Activated CD8-positive, alpha-beta memory T cell treated with anti-CD3 and anti-CD28 coated beads, Interleukin-2, amount 50 U/mL, for 24 hours (primary cell): ENCODE results near the gene ZDHHC5.
"Not testable (repeated sequence)": the region's sequence is repeated elsewhere in the genome, so short reads cannot be mapped to it uniquely, and the experiment has no call there.

Source experiments
- DNase-seq: peaks from one replicate; pipeline ENCODE4 v3.0.0-alpha.2; 2020; ENCODE audit errors: extremely low read depth

The ZDHHC5 gene

GRCh38 chr11:57644748-57645688, 22.9 kb upstream of the ZDHHC5 start:
- DNase-seq, result peak; percentile 59

DNA sequence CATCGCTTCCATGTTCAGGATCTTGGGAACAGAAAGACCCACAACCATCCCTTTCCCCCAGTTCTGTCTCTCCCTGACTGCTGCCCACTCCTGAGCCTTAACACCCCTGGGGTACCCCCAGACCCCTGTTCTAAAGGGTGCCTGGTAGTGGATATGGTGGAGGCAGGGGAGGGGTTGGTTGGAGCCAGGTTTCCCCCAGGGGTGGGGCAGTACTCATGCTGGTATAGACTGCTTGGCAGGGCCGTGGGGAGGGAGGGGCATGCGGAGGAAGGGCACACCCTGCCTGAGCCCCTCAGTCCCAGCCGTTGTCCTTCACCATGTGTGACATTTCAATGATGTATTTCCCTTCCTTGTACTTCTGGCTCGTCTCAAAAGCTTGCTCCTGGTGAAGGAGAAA, 22.2 kb upstream of the ZDHHC5 start:
- DNase-seq, result no peak

DNA sequence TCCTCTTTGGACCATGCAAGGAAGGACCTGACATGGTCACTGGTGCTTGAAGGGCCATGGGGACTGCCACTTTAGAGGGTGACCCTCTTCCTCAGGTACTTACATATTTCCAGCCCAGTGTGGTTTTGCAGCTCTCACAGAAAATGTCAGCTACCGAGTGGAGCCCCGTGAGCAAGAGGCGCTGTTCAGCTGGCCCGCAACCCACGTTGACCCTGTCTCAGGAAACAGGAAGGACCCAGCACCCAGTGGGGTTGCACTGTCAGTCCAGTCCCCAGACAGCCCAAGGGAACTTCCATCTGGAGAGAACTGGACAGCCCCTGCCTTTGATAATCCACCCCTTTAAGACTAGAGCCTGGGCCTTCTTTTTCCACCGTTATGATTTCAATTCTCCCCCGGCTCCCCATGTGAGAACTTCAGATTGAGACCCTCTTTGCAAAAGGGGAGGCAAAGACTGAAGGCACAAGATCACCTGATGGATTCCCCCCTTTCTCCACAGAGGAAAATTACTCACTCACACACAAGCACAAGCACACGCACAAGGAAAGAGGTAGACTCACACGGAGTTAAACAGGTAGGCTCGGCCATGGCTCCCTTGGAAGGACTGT, 21.6 kb upstream of the ZDHHC5 start:
- DNase-seq, result no peak

GRCh38 chr11:57646799-57647303, 21.1 kb upstream of the ZDHHC5 start:
- no peak for DNase-seq

GRCh38 chr11:57647372-57647771, 20.5 kb upstream of the ZDHHC5 start:
- no peak for DNase-seq

- DNase-seq, result no peak
Measured at GRCh38 chr11:57647960-57648800, 19.7 kb upstream of the ZDHHC5 start.

- DNase-seq, result no peak
Measured at GRCh38 chr11:57648801-57649735, 18.8 kb upstream of the ZDHHC5 start.

- DNase-seq, result no peak
Measured at GRCh38 chr11:57649826-57650738, 17.8 kb upstream of the ZDHHC5 start, which contains the start of gene YPEL4. YPEL4 (minus strand) TSS chr11:57649912; CDS start chr11:57647107, 2,805 bp downstream.

DNA sequence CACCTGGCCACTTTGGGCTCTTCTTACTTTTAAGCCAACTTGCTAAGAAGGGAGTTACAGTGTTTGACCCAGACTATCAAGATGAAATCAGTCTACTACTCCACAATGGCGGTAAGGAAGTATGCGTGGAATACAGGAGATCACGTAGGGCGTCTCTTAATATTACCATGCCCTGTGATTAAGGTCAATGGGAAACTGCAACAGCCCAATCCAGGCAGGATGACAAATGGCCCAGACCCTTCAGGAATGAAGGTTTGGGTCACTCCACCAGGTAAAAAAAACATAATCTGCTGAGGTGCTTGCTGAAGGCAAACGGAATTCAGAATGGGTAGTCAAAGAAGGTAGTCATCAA, 17.2 kb upstream of the ZDHHC5 start:
- DNase-seq, result no peak

DNA sequence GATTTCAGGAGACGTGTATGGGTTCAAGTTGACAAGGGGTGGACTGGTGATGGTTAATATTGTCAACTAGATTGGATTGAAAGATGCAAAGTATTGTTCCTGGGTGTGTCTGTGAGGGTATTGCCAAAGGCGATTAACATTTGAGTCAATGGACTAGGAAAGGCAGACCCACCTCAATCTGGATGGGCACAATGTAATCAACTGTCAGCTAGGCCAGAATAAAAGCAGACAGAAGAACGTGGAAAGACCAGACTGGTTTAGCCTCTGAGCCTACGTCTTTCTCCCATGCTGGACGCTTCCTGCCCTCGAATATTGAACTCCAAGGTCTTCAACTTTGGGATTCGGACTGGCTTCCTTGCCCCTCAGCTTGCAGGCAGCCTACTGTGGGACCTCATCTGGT, 16.5 kb upstream of the ZDHHC5 start:
- no peak for DNase-seq

GRCh38 chr11:57652230-57652629, 15.7 kb upstream of the ZDHHC5 start:
- DNase-seq, result not testable (repeated sequence)

- DNase-seq, result no peak
Measured at GRCh38 chr11:57652662-57653061, 15.3 kb upstream of the ZDHHC5 start.

- no peak for DNase-seq
Measured at GRCh38 chr11:57653163-57653562, 14.8 kb upstream of the ZDHHC5 start.

- DNase-seq, result no peak
Measured at GRCh38 chr11:57656885-57657193, 11.1 kb upstream of the ZDHHC5 start.

- peak; percentile 98 for DNase-seq
Measured at GRCh38 chr11:57657194-57658022, 10.5 kb upstream of the ZDHHC5 start, which contains the start of gene CLP1. CLP1 (plus strand) TSS chr11:57657762; CDS start chr11:57659477, 1,715 bp downstream.

DNA sequence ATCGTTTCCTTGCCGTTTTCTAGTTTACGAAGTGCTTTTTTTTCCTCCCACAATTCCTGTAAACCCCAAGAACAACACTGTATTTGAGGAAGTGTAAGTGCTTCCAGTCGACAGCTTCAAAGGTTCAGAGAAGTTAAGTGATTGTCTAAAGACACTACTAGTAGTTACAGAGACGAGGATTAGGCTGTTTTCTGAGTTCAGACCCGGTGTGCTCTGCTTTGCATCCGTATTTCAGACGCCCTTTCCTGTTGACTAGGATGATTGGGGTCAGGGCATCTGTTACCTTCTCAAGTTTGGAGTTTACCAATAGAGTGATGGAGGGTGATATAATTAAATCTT, 9.9 kb upstream of the ZDHHC5 start:
- no peak for DNase-seq

DNA sequence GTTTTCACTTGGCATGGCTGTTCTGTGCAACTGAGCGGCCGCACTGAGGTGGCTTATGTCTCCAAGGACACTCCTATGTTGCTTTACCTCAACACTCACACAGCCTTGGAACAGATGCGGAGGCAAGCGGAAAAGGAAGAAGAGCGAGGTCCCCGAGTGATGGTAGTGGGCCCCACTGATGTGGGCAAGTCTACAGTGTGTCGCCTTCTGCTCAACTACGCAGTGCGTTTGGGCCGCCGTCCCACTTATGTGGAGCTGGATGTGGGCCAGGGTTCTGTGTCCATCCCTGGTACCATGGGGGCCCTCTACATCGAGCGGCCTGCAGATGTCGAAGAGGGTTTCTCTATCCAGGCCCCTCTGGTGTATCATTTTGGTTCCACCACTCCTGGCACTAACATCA, 8.2 kb upstream of the ZDHHC5 start:
- DNase-seq, result no peak

- DNase-seq, result no peak
Measured at GRCh38 chr11:57662893-57663292, 5.0 kb upstream of the ZDHHC5 start.

GRCh38 chr11:57663975-57664374, 3.9 kb upstream of the ZDHHC5 start:
- DNase-seq, result no peak
